ENCODE measurements around the gene MLN. TPM values are rescaled to one million over a fixed set of nuclear protein-coding genes. Genes with fewer than 3 reads are reported as not detected.

Gene MLN
- total RNA-seq, 1 experiment from 2014 or later: not detected

GRCh38 chr6:33820243-33820642 lies 16.4 kb upstream of the MLN start:
- peaks cover 1% of the 10 kb centered on the region for H3K27me3 Mint-ChIP-seq (ENCODE audit: low read depth)

More at GRCh38 chr6:33820243-33820642, 16.4 kb upstream of the MLN start:
- no peaks in the 10 kb centered on the region for H3K9me3 ChIP-seq (ENCODE audit: control insufficient read depth, low read depth, low read length)
- no peak overlapping the region for H3K56ac ChIP-seq (ENCODE audit: insufficient read length, low read depth, low read length)
- no peak overlapping the region for H2BK20ac ChIP-seq (ENCODE audit: low read depth, low read length, poor library complexity, severe bottlenecking)
- H3T11ph ChIP-seq (ENCODE audit: low read length): no peak overlapping the region
- no peaks in the 10 kb centered on the region for H3K4me1 ChIP-seq (ENCODE audit: insufficient read depth, low read length)
- H2BK15ac ChIP-seq (ENCODE audit: low read depth, low read length): no peak overlapping the region
- H3K79me1 ChIP-seq (ENCODE audit: insufficient read depth, low read depth, low read length, poor library complexity, severe bottlenecking): no peaks in the 10 kb centered on the region
- H3K36me3 Mint-ChIP-seq (ENCODE audit: insufficient read depth in 1 of 3, low read depth in 3 of 3): no peaks in the 10 kb centered on the region
- H3K9me3 Mint-ChIP-seq: no peaks in the 10 kb centered on the region; a peak in 1 of 5 replicates
- H4K5ac ChIP-seq (ENCODE audit: insufficient read length, low read depth, low read length): no peak overlapping the region
- no peak overlapping the region for H3K23ac ChIP-seq (ENCODE audit: insufficient read length, low read depth, low read length)
- no peak overlapping the region for H3K9ac ChIP-seq (ENCODE audit: extremely low read depth, insufficient read length, low read length)
- peaks cover 46 to 65% of the 10 kb centered on the region in 2 experiments for H3K4me1 Mint-ChIP-seq
- DNase-seq: no peak
- no peaks in the 10 kb centered on the region for H3K23me2 ChIP-seq (ENCODE audit: insufficient read length, low read depth, low read length, poor library complexity, severe bottlenecking)
- no peak overlapping the region for H3K4me3 Mint-ChIP-seq
- H3K27ac Mint-ChIP-seq: no peak overlapping the region
- no peak overlapping the region for H3K4me2 ChIP-seq (ENCODE audit: insufficient read depth, insufficient read length, low read length)
- no peak overlapping the region for H3K14ac ChIP-seq (ENCODE audit: insufficient read depth, low read length)
- TF ChIP-seq CTCF (conservative IDR thresholded peaks at IDR 0.05): no peak
- no peak overlapping the region for H2AFZ ChIP-seq (ENCODE audit: low read length)
- H2BK120ac ChIP-seq (ENCODE audit: low read depth, low read length, poor library complexity, severe bottlenecking): no peak overlapping the region
- H4K20me1 ChIP-seq (ENCODE audit: control insufficient read depth, insufficient read depth, insufficient read length): no peaks in the 10 kb centered on the region
- H2BK12ac ChIP-seq (ENCODE audit: insufficient read length, low read depth, low read length): no peak overlapping the region
- no CpG with 5 or more reads among the region's 10 CpGs for WGBS (ENCODE audit: extremely low coverage, insufficient read length, low lambda C conversion rate)
- H2AK5ac ChIP-seq (ENCODE audit: insufficient read length, low read length): no peak overlapping the region
- no peaks in the 10 kb centered on the region for H3K79me2 ChIP-seq (ENCODE audit: insufficient read depth, low read length)
- no peak overlapping the region for H4K91ac ChIP-seq (ENCODE audit: insufficient read length, low read depth, low read length)
- H3K27ac ChIP-seq (ENCODE audit: insufficient read length, low read depth, low read length): no peak overlapping the region
- no peak overlapping the region for H2BK5ac ChIP-seq (ENCODE audit: insufficient read length, low read length)
- H3K4ac ChIP-seq (ENCODE audit: low read depth, low read length): no peak overlapping the region
- H3K27me3 ChIP-seq (ENCODE audit: insufficient read depth, low read length): no peaks in the 10 kb centered on the region
- no peak overlapping the region for H3K18ac ChIP-seq (ENCODE audit: insufficient read length, low read depth, low read length)
- H4K8ac ChIP-seq (replicated peaks; ENCODE audit: insufficient read length, low read depth, low read length): no peak overlapping the region

Measured in H9 (cell line).